Measurements from ENCODE around the gene DDX53.

The DDX53 gene

DNA sequence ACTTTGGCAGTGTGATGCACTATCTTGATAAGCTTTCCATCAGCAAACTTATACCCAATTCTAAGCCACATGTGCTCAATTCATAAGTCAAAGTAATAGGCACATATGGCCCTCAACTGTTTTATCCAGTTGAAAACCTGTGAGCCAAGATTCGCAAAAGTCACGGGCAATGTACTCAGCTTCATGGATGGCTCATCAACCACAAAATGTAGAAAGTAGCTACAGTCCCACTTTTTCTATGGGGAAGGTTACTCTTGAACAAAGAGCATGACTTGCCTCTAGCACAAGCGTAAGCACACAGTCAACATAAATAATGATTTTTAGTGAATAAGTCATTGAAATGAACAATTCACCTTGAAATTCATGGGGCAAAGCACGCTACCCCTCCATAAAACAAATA is 25.1 kb upstream of the DDX53 start:
- TF ChIP-seq, protein P1, sequence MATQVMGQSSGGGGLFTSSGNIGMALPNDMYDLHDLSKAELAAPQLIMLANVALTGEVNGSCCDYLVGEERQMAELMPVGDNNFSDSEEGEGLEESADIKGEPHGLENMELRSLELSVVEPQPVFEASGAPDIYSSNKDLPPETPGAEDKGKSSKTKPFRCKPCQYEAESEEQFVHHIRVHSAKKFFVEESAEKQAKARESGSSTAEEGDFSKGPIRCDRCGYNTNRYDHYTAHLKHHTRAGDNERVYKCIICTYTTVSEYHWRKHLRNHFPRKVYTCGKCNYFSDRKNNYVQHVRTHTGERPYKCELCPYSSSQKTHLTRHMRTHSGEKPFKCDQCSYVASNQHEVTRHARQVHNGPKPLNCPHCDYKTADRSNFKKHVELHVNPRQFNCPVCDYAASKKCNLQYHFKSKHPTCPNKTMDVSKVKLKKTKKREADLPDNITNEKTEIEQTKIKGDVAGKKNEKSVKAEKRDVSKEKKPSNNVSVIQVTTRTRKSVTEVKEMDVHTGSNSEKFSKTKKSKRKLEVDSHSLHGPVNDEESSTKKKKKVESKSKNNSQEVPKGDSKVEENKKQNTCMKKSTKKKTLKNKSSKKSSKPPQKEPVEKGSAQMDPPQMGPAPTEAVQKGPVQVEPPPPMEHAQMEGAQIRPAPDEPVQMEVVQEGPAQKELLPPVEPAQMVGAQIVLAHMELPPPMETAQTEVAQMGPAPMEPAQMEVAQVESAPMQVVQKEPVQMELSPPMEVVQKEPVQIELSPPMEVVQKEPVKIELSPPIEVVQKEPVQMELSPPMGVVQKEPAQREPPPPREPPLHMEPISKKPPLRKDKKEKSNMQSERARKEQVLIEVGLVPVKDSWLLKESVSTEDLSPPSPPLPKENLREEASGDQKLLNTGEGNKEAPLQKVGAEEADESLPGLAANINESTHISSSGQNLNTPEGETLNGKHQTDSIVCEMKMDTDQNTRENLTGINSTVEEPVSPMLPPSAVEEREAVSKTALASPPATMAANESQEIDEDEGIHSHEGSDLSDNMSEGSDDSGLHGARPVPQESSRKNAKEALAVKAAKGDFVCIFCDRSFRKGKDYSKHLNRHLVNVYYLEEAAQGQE (IDR thresholded peaks at IDR 0.05; ENCODE audit: insufficient replicate concordance, low read depth), result no peak
- TF ChIP-seq POLR2AphosphoS5 (IDR thresholded peaks at IDR 0.05; ENCODE audit: low read depth), result no peak
- no peak for TF ChIP-seq GABPA (IDR thresholded peaks at IDR 0.05; ENCODE audit: low read depth)
- TF ChIP-seq, protein P2, sequence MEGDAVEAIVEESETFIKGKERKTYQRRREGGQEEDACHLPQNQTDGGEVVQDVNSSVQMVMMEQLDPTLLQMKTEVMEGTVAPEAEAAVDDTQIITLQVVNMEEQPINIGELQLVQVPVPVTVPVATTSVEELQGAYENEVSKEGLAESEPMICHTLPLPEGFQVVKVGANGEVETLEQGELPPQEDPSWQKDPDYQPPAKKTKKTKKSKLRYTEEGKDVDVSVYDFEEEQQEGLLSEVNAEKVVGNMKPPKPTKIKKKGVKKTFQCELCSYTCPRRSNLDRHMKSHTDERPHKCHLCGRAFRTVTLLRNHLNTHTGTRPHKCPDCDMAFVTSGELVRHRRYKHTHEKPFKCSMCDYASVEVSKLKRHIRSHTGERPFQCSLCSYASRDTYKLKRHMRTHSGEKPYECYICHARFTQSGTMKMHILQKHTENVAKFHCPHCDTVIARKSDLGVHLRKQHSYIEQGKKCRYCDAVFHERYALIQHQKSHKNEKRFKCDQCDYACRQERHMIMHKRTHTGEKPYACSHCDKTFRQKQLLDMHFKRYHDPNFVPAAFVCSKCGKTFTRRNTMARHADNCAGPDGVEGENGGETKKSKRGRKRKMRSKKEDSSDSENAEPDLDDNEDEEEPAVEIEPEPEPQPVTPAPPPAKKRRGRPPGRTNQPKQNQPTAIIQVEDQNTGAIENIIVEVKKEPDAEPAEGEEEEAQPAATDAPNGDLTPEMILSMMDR (IDR thresholded peaks at IDR 0.05; ENCODE audit: insufficient read depth, low read length), result no peak
- TF ChIP-seq SPI1 (IDR thresholded peaks at IDR 0.05; ENCODE audit: borderline replicate concordance, low read depth), result no peak
- H3K27ac ChIP-seq (replicated peaks), result no peak overlapping the region
- no peak overlapping the region for H3K4me3 ChIP-seq (replicated peaks; ENCODE audit: insufficient read depth, low read length)
- H3K27me3 ChIP-seq (ENCODE audit: insufficient read depth, poor library complexity, severe bottlenecking), result no peaks in the 10 kb centered on the region
- DNase-seq (ENCODE audit: low read depth in 1 of 2, low spot score in 1 of 2), result no peak

DNA sequence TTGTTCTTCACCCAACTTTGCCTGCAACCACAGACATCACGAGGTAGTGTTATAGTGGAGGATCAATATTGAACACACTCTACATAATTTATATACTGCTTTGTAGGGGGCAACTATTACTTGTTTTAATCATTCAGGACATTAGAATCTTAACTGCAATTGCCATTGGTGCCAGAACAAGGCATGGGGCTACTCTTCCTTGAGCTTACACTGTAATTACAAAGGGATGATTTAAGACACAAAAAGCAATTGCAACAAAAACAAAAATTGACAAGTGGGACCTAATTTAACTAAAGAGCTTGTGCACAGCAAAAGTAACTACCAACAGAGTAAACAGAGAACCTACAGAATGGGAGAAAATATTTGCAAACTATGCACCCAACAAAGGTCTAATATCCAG is 24.0 kb upstream of the DDX53 start:
- Histone ChIP-seq H3K27me3 (ENCODE audit: insufficient read depth, poor library complexity, severe bottlenecking) (no peaks in the 10 kb centered on the region), H3K27ac (replicated peaks) (no peak overlapping the region), H3K4me3 (replicated peaks; ENCODE audit: insufficient read depth, low read length) (no peak overlapping the region)
- TF ChIP-seq GABPA (IDR thresholded peaks at IDR 0.05; ENCODE audit: low read depth), result no peak
- no peak for TF ChIP-seq SPI1 (IDR thresholded peaks at IDR 0.05; ENCODE audit: borderline replicate concordance, low read depth)
- TF ChIP-seq, protein P1 (IDR thresholded peaks at IDR 0.05; ENCODE audit: insufficient replicate concordance, low read depth), result no peak
- TF ChIP-seq, protein P2 (IDR thresholded peaks at IDR 0.05; ENCODE audit: insufficient read depth, low read length), result no peak
- no peak for TF ChIP-seq POLR2AphosphoS5 (IDR thresholded peaks at IDR 0.05; ENCODE audit: low read depth)
- no peak for DNase-seq (ENCODE audit: low read depth in 1 of 2, low spot score in 1 of 2)

DNA sequence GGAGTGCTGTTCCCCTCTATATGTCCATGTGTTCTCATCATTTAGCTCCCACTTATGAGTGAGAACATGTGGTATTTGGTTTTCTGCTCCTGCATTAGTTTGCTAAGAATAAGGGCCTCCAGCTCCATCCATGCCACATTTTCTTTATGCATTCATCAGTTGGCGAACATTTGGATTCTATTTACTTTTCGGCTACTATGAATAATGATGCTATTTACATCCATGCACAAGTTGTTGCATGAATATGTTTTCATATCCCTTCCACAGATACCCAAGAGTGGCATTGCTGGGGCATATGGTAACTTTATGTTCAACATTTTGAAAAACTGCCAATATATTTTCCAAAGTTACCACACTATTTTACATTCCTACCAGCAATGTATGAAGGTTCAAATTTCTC is 13.8 kb upstream of the DDX53 start:
- DNase-seq (ENCODE audit: low read depth in 1 of 2, low spot score in 1 of 2), result no peak
- Histone ChIP-seq H3K27me3 (ENCODE audit: insufficient read depth, poor library complexity, severe bottlenecking) (no peaks in the 10 kb centered on the region), H3K27ac (replicated peaks) (no peak overlapping the region), H3K4me3 (replicated peaks; ENCODE audit: insufficient read depth, low read length) (no peak overlapping the region)
- TF ChIP-seq, protein P2 (IDR thresholded peaks at IDR 0.05; ENCODE audit: insufficient read depth, low read length), result no peak
- TF ChIP-seq GABPA (IDR thresholded peaks at IDR 0.05; ENCODE audit: low read depth), result no peak
- no peak for TF ChIP-seq POLR2AphosphoS5 (IDR thresholded peaks at IDR 0.05; ENCODE audit: low read depth)
- TF ChIP-seq SPI1 (IDR thresholded peaks at IDR 0.05; ENCODE audit: borderline replicate concordance, low read depth), result no peak
- TF ChIP-seq, protein P1 (IDR thresholded peaks at IDR 0.05; ENCODE audit: insufficient replicate concordance, low read depth), result no peak

Measured in HL-60 (cell line).